HUDEP-2 (cell line): ENCODE measurements around the gene PRR5.
A peak's percentile ranks its signal among the peaks of the same experiment; 100 is the strongest.
"Not testable (repeated sequence)": the region's sequence is repeated elsewhere in the genome, so short reads cannot be mapped to it uniquely, and the experiment has no call there.

ENCODE experiments used
- DNase-seq, 76 experiments: peaks; one replicate each; lab custom pipeline; 2025; ENCODE audit not compliant: unreplicated experiment in 76 of 76; lab: John Stamatoyannopoulos, UW

The PRR5 gene

DNA sequence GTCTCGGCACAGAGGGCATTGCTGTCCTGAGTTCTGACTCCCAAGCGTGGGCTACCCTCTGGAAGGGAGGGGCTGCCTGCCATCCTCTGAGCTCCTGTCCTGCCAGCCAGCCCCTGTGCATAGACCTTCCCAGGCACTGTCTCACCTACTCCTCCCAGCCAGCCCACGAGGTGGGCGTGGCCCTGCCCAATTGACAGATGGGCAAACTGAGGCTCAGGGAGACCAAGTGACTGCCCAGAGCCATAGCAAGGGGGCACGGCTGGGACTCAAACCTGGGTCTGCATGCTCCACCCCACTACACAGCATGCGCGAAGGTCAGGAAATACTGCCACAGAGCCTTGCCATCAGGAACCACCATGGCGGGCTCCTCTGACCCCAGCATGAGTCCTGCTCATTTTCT is 29.4 kb upstream of the PRR5 start:
- DNase-seq = no peak

- no peak for DNase-seq
These were observed 28.6 kb upstream of the PRR5 start for GRCh38 chr22:44673406-44673805.

GRCh38 chr22:44676066-44676440 is 26.0 kb upstream of the PRR5 start:
- DNase-seq = not testable (repeated sequence)

DNA sequence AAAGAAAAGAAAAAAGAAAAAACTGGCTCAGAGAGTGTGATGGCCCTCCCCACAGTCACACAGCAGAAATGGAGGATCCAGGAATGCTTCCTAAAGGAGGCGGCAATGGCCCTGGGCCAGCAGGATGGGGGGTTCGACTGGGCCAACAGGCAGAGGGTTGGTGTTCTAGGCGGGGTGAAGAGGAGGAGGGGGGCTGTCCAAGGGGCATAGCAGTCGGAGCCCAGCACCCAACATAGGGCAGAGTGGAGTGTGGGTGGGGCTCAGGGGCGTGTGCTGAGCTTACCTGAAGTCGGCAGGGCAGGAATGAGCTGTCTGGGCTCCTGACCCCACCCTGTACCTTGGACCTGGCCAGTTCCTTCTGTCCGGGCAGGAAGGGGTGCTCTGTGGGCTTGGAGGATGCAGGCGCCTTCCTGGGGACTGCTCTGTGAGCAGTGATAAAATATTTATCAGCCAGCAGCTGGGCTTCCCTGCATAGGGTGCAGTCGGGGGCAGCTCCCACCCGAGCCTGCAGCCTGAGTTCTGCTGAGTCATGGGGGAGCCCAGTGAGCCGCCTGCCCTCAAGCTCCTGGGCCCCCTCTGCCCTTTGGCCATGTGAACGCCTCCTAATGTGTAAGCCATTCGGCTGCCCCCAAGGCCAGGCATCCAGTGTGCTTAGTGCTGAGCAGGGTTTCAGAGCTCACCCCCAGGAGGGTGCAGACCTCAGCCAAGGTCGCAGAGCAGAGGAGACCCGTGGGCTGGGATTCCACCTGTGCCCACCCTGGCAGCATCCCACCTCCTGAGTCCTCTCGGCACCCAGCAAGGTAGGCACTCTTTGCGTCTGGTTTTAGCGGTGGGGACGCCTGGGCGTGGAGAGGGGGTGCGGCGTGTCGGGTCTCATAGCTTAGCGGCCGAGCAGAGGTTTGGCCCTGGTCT is 25.3 kb upstream of the PRR5 start:
- DNase-seq = peak in 74 of 76 experiments; percentile 42 to 96 (median 89)

GRCh38 chr22:44677353-44677840 is 24.6 kb upstream of the PRR5 start:
- DNase-seq = peak in 1 of 76 experiments; percentile 31

- no peak for DNase-seq
These were observed 24.0 kb upstream of the PRR5 start for GRCh38 chr22:44677871-44678555.

DNA sequence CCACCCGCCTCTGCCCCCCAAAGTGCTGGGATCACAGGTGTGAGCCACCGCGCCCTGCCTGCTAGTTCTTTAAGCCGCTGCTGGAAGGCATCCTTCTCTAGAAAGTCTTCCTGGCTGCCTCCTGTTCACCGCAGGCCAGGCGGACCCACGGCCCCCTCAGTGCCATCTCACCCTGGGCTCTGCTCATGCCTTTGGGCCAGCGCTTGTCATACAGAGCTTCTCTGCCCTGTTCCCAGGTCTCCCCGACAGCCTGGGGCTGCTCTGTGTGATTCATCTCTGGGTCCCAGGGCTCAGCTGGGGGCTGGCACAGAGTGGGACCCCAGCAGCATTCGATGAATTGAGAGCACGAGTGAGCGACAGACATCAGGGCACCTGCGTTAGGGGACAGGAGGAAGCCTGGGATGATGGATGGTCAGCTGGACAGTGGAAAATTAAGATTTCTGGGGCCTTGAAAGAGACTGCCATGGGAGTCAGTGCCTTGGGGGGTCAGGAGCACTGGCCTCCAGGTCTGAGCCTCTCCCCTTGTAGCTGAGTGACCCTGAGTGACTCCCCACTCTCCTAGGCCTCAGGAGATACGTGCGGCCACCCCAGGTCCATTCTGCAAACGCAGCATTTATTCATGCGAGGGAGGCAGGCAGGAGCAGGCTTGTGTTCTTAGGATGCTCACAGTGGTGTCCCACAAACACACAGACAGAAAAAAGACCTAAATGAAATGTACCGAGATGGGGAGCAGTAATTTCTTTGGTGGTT is 23.3 kb upstream of the PRR5 start:
- no peak for DNase-seq

DNA sequence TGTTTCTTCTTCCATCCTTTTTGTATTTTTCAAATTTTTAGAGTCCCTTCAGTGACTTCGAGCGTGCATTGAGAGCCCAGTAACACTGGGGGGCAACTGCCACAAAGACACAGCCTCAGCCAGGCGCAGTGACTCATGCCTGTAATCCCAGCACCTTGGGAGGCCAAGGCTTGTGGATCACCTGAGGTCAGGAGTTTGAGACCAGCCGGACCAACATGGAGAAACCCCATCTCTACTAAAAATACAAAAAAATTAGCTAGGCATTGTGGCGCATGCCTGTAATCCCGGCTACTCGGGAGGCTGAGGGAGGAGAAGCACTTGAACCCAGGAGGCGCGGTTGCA is 22.7 kb upstream of the PRR5 start:
- DNase-seq = not testable (repeated sequence)

DNA sequence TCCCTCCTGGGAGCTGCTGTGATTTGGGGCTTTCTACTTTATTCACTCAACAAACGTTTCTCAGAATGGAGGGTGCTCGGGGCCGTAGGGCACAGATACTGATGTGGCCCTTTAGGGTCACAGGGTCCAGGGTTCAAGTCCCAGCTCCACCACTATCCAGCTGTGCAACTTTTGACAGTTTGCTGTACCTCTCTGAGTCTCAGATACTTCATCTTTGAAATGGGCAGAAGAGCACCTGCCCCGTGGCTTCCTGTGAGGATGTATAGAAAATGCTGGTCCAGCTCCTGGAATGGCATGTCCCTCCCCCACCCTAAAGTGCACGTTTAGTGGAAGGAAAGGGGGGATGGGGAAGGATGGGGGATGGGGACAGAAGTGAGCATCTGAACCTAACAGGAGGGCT is 21.9 kb upstream of the PRR5 start:
- no peak for DNase-seq

GRCh38 chr22:44680481-44680894 is 21.5 kb upstream of the PRR5 start:
- DNase-seq = peak in 1 of 76 experiments; percentile 15

- DNase-seq = no peak
These were observed 19.3 kb upstream of the PRR5 start for GRCh38 chr22:44682556-44683168.

DNA sequence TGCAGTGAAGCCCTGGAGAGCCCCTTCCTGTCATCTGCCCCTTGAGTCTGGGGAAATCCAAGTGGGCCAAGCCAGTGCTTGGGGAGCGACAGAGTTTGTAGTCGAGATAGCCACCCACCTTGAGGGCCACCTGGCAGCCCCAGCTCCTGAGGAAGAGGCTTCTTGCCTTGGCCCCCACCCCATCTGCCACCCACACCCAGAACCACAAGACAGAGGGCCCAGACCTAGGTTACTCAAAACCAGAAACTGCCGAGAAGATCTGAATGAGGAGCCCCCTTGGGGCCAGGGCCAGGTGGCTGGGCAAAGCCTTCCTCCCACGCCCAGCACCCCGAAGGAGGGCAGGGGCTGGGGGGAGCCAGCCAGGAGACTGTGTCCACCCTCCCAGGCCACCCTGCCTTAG is 18.8 kb upstream of the PRR5 start:
- no peak for DNase-seq

DNA sequence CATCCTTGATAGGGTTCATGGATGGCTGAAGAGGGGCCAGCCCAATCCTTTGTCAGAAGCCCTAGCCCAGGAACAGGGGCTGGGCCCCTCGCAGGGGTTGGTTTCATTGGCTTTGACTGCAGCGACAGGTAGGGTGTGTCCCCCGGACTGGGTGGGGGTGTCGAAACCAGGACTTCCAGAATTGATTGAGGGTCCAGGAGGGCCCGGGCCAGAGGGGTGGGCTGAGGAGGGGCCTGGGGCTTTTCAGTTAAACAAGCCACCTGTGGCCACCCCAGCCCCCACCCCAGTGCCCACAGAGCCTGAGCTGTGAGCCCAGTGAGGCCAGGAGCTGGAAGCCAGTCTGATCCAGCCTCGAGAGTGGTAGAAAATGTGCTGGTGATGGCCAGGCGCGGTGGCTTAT is 18.1 kb upstream of the PRR5 start:
- no peak for DNase-seq

DNA sequence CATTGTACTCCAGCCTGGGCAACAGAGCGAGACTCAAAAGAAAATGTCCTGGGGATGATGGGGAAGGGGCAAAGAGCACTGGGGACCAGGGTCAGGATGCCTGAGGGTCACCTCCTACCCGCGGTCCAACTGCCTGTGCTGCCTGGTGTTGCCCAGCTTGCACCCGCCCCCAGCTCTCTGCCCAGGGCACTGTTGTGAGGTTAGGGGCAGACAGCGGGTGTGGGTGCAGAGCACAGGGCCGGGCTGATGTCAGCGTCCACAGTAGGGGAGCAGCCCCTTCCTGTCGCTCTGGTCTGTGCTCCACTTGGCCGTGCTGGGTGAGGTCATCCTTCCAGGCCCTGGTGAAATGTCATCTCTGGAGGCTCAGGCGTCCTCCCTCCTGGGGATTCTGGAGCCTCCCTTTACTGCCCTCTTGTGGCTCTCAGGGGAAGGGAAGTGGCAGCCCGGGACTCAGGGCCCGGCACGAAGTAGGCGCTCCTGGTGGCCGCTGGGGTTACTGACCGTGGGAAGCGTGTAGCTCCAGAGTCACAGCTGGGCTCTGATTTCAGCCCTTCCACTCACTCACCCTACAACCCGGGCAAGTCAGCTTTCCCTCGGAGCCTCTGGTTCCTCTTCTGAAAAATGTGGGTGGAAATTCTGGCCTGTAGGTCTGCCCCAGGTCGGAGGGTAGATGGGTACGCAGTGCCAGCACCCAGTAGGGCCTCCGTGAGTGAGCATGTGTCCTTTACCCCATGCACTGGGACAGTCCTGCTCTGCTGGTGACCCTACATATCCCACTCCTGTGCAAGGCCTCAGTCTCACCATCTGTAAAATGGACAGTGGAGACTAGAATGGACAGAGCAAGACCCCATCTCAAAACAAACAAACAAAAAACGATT is 17.3 kb upstream of the PRR5 start:
- DNase-seq = peak in 73 of 76 experiments; percentile 26 to 93 (median 80)

DNA sequence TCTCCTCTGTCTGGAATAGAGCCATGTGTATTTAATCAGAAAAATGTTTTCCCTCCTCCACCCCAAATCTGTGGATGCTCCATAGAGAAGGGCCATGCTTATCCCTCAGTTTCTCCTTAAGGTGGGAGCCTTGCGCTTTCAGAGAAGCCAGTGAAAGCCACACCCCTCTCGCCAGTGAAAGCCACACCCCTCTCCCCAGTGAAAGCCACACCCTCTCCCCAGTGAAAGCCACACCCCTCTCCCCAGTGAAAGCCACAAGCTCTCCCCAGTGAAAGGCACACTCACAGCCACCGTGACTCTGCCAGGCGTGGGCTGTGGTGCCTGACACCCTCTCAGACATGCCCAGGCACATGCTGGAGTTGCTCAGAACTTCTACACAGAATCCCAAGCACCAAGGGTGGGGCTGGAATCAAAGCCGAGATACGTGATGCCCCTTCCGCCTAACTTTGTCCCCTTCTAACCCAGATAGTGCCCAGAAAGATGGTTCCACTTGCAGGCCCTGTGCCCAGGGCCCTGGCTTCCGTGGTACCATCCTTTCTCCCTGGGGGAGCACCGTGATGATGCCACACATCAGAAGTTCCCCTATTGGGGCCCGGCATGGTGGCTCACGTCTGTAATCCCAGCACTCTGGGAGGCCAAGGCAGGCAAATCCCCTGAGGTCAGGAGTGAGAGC is 16.5 kb upstream of the PRR5 start:
- peak in 70 of 76 experiments; percentile 18 to 89 (median 70) for DNase-seq

- DNase-seq = no peak
These were observed 15.0 kb upstream of the PRR5 start for GRCh38 chr22:44686873-44687600.

DNA sequence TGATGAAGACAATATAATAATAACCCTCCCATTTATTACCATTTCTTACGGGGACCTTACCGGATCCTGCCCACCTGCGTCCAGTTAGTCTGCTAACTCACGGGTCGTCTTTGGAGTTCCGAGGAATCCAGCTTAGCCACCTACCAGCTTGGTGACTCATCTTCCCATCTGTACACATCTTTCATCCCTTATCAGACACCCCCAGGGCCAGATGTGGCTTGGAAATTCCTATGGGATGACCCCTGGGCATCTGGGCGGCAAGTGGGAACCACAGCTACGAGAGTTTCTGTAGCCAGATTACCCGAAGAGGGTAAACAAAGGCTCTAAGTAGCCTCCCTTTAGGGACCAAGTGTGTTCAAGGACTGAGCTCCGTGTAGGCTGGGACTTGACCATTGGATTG is 12.8 kb upstream of the PRR5 start:
- DNase-seq = no peak

- DNase-seq = no peak
These were observed 12.0 kb upstream of the PRR5 start for GRCh38 chr22:44689915-44690524.
